HPDE6-E6E7 (cell line): ENCODE data around the gene ENO3.
"Not testable (repeated sequence)": the region's sequence is repeated elsewhere in the genome, so short reads cannot be mapped to it uniquely, and the experiment has no call there.

Experiments
- DNase-seq: peaks from one replicate; pipeline ENCODE4 v3.0.0; 2011; ENCODE audit warnings: missing footprints; ENCODE audit errors: extremely low spot score

Gene ENO3

DNA sequence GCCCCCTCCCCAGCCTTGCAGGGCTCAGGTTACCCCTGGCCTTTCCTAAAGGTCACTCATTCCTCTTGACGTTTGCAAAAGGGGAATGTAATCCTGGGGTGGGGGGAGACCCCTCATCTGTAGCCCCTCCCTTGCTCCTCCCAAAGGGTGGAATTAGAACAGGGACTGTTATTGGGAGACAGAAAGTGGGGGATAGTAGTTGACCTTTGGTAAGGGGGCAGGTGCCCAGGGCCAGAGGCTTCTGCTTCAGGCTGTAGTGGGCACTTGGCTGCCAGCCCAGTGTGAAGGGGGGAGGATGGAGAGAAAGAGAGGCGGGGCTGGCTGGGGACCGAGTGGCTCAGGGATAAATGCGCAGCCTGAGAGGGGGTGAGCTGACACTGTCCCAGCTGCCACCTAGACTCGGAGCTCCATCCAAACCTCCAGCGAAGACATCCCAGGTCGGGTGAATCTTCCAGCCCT, at the start of gene ENO3:
TSS of gene ENO3 (plus strand) at position 374 of the 459 bp plus-strand sequence. CDS start 711 bp downstream, outside the sequence.
- no peak for DNase-seq

GRCh38 chr17:4901648-4902344, 49.1 kb upstream of the ENO3 start:
- DNase-seq: no peak

DNA sequence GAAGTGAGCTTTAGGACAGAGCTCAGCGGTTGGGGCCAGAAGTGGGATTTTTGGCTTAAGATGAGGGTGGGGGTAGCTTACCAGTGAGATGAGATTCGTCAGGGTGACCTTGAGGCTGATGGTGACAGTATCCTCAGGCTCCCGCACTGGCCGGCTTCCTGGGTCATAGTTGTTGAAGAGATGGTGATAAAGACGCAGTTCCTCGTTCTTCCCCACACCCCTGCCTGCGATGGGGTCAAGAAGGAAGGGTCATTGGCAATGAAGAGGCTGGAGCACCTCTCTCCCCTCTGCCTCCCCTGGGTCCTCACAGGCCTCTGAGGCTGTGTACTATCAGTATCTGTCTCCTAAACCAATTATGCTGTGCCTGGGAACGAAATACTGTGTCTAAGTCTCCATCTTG, 48.4 kb upstream of the ENO3 start:
- no peak for DNase-seq

- DNase-seq: peak; percentile 32
These were observed 47.7 kb upstream of the ENO3 start, which contains the start of gene CHRNE for GRCh38 chr17:4903051-4903818. TSS of gene CHRNE (minus strand) at chr17:4903098. CDS start at chr17:4903063, 35 bp downstream.

DNA sequence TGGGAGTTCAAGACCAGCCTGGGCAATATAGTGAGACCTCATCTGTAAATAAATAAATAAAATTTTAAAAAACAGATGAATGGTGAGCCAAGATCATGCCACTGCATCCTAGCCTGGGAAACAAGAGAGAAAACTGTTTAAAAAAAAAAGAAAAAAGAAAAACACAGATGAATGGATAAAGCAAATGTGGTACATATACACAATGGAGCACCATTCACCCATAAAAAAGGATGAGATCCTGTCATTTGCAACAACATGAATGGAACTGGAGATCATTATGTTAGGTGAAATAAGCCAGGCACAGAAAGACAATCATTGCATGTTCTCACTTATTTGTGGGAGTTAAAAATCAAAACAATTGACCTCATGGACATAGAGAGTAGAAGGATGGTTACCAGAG, 44.3 kb upstream of the ENO3 start:
- not testable (repeated sequence) for DNase-seq

DNA sequence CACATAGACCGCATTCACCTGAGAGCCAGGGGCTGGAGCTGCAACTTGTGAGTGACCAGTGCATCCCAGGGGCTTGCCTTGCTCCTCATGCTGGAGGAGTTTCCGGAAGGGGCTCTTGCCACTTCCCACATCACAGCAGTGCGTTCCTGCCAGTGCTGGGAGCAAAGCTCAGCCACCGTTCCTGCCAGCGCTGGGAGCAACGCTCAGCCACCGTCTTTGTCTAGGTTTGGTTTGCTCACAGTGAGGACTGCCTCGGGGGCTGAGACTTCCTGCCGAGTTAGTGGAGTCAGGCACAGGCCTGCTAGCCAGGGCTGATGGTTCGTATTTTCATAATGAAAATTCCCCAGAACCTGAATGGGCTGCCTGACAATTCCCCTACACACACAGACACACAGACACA, 42.6 kb upstream of the ENO3 start:
- peak; percentile 49 for DNase-seq

DNA sequence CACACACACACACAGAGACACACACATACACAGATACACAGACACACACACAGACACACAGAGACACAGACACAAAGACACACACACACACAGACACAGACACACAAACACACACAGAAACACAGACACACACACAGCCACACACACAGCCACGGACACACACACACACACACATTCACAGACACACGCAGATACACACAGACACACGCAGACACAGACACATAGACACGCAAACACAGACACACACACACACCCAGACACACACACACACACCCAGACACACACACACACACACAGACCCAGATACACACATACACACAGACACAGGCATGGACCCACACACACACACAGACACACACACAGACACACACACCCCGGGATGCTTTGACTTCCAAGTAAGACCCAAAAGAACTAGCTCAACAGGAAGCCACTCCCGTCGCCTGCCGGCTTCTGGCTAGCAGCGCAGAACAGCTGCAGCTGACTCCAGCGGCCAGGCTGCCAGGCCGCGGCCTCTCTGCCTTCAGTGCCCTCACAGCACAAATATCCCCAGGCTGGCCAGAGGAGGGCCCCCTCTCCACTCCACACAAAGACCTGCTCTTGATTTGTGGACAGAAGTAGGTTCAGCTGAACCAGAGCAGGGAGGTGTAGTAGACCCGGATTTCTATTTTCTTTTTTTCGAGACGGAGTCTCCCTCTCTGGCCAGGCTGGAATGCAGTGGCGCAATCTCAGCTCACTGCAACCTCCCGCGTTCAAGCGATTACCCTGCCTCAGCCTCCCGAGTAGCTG, 42.0 kb upstream of the ENO3 start:
- peak; percentile 84 for DNase-seq

- no peak for DNase-seq
These were observed 36.9 kb upstream of the ENO3 start for GRCh38 chr17:4913994-4914393.

GRCh38 chr17:4914551-4914950, 36.4 kb upstream of the ENO3 start:
- DNase-seq: not testable (repeated sequence)

- no peak for DNase-seq
These were observed 31.3 kb upstream of the ENO3 start for GRCh38 chr17:4919511-4920047.

DNA sequence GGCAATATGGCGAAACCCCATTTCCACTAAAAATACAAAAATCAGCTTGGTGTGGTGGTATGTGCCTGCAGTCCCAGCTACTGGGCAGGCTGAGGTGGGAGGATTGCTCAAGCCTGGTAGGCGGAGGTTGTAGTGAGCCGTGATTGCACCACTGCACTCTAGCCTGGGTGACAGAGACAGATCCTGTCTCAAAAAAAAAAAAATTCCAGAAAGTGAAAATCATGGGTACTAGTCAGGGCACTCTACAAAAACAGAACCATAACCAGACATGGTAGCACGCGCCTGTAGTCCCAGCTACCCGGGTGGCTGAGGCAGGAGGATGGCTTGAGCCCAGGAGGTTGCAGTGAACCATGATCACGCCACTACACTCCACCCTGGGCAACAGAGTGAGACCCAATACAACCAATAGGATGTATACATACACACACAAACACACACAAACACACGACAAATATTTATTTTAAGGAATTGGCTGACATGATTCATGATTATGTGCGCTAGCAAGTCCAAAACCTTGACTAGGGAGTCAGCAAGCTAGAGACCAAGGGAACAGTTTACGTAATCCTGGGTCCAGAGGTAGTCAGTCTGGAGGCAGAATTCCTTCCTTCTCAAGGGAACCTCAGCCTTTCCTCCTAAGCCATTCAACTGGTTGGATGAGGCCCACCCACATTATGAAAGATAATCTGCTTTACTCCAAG, 30.4 kb upstream of the ENO3 start:
- no peak for DNase-seq

- no peak for DNase-seq
These were observed 29.6 kb upstream of the ENO3 start for GRCh38 chr17:4921320-4921719.

GRCh38 chr17:4926577-4927335, 24.2 kb upstream of the ENO3 start:
- DNase-seq: not testable (repeated sequence)

- DNase-seq: no peak
These were observed 22.0 kb upstream of the ENO3 start for GRCh38 chr17:4928881-4929280.

DNA sequence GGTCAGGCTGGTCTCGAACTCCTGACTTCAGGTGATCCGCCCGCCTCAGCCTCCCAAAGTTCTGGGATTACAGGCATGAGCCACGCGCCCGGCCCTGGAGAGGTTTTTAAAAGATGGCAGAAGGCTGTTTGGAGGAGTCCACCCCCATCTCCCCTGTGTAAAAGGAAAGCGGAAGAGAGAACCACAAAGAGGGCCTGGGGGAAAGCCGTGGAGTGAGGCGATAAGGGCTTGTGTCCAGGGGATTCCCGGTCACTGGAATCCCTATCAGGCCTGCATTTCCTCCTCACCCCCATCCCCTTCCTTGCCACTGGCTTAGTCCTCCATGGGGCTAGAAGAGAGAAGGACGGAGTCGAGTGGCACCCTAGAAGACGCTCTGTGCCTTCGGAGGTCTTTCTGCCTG, 19.0 kb upstream of the ENO3 start, which contains the start of gene GP1BA:
TSS of gene GP1BA (plus strand) at position 315 of the 400 bp plus-strand sequence. CDS start 328 bp downstream, outside the sequence.
- DNase-seq: no peak

- no peak for DNase-seq
These were observed 18.2 kb upstream of the ENO3 start for GRCh38 chr17:4932756-4933155.

DNA sequence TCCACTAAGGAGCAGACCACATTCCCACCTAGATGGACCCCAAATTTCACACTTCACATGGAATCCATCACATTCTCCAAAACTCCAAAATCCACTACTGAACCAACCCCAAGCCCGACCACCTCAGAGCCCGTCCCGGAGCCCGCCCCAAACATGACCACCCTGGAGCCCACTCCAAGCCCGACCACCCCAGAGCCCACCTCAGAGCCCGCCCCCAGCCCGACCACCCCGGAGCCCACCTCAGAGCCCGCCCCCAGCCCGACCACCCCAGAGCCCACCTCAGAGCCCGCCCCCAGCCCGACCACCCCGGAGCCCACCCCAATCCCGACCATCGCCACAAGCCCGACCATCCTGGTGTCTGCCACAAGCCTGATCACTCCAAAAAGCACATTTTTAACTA, 17.3 kb upstream of the ENO3 start:
- no peak for DNase-seq

- no peak for DNase-seq
These were observed 16.5 kb upstream of the ENO3 start for GRCh38 chr17:4934173-4934979.

- no peak for DNase-seq
These were observed 15.3 kb upstream of the ENO3 start for GRCh38 chr17:4935650-4936049.

GRCh38 chr17:4936436-4936835, 14.5 kb upstream of the ENO3 start:
- no peak for DNase-seq
